ENCODE data around the gene CNDP2.

DNA sequence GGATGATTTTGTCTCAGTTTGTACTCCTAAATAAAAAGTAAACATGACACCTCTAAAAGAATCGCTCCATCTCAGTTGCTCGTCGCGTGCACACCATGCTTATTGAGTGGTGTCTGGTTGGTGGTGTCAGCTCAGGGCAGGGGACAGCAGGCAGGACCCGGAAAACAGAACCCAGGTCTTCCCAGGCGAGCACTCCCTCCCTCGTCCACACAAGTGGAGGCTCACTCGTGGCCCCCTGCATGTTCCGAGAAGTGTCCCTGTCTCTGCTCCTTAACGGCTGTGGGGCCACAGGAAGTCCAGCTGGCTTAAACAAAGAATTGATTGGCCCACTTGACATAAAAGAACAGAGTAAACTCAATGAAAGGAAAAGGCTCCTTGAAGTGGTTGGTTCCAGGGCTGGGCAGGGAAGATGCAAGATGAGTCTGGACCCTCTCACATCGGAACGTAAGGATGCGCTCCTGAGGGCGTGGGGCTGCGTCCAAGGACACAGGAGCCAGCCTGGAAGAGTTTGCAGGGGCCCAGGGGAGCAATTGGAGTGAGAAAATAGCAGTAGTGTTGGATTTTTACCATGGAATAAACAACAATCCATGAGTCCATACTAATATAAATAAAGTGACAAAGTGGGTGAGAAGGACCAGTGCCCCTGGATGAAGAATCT lies 25.0 kb downstream of the CNDP2 start:
- TF ChIP-seq POLR2A (IDR thresholded peaks at IDR 0.05; ENCODE audit: extremely low read depth, insufficient read length) (no peak), MYC (IDR thresholded peaks at IDR 0.05; ENCODE audit: low read depth, low read length) (no peak)
- TF ChIP-seq, protein P1, sequence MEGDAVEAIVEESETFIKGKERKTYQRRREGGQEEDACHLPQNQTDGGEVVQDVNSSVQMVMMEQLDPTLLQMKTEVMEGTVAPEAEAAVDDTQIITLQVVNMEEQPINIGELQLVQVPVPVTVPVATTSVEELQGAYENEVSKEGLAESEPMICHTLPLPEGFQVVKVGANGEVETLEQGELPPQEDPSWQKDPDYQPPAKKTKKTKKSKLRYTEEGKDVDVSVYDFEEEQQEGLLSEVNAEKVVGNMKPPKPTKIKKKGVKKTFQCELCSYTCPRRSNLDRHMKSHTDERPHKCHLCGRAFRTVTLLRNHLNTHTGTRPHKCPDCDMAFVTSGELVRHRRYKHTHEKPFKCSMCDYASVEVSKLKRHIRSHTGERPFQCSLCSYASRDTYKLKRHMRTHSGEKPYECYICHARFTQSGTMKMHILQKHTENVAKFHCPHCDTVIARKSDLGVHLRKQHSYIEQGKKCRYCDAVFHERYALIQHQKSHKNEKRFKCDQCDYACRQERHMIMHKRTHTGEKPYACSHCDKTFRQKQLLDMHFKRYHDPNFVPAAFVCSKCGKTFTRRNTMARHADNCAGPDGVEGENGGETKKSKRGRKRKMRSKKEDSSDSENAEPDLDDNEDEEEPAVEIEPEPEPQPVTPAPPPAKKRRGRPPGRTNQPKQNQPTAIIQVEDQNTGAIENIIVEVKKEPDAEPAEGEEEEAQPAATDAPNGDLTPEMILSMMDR (IDR thresholded peaks at IDR 0.05; ENCODE audit: low read depth, low read length), result no peak
- TF ChIP-seq, protein P2, sequence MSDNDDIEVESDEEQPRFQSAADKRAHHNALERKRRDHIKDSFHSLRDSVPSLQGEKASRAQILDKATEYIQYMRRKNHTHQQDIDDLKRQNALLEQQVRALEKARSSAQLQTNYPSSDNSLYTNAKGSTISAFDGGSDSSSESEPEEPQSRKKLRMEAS (IDR thresholded peaks at IDR 0.05; ENCODE audit: low read depth, low read length), result no peak
